Endothelial cell of umbilical vein (primary cell): ENCODE data around the gene NCOA3.

ENCODE experiments used
- JUN ChIP-seq: IDR thresholded peaks from 2 replicates; pipeline ENCODE4 v1.6.1; 2011; ENCODE audit warnings: borderline replicate concordance, low read depth; ENCODE audit not compliant: insufficient read length, insufficient read depth
- POLR2A ChIP-seq: IDR thresholded peaks from 2 replicates; pipeline ENCODE4 v1.6.1; 2012; ENCODE audit warnings: low read depth, mild to moderate bottlenecking, control low read depth, low read length
- POLR2AphosphoS5 ChIP-seq: IDR thresholded peaks from 2 replicates; pipeline ENCODE4 v1.6.1; 2012; ENCODE audit warnings: low read depth, mild to moderate bottlenecking, control low read depth, low read length, moderate library complexity; ENCODE audit not compliant: insufficient read depth
- TF ChIP-seq, protein P1 (sequence below), 2 donors: IDR thresholded peaks; 1 replicate in 1 of 2; 2 replicates in 1 of 2; pipeline ENCODE4 v1.5.1; 2011; ENCODE audit warnings: low read length in 2 of 2, mild to moderate bottlenecking in 2 of 2, moderate library complexity in 2 of 2, control low read depth in 1 of 2, inconsistent platforms in 1 of 2, low read depth in 1 of 2; ENCODE audit not compliant: insufficient read depth in 1 of 2; ENCODE audit errors: extremely low read depth in 1 of 2

DNA sequence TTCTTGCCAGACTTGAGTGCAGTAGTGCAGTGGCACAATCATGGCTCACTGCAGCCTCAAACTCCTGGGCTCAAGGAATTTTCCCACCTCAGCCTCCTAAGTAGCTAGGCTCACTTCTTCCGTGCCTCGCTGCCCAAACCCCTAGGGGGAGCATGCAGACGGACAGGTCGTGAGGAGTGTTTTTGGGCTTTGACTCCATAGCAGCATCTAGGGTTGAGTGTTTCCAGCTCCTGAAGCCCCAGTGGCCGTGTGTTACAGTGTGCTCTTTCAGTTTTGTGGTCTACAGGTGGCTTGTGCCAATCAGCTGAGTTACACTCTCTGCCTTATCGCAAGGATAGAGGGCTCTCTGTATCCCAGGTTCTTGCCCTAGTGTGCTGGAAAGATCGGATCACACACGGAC, 33.4 kb downstream of the NCOA3 start:
- TF ChIP-seq, protein P1, sequence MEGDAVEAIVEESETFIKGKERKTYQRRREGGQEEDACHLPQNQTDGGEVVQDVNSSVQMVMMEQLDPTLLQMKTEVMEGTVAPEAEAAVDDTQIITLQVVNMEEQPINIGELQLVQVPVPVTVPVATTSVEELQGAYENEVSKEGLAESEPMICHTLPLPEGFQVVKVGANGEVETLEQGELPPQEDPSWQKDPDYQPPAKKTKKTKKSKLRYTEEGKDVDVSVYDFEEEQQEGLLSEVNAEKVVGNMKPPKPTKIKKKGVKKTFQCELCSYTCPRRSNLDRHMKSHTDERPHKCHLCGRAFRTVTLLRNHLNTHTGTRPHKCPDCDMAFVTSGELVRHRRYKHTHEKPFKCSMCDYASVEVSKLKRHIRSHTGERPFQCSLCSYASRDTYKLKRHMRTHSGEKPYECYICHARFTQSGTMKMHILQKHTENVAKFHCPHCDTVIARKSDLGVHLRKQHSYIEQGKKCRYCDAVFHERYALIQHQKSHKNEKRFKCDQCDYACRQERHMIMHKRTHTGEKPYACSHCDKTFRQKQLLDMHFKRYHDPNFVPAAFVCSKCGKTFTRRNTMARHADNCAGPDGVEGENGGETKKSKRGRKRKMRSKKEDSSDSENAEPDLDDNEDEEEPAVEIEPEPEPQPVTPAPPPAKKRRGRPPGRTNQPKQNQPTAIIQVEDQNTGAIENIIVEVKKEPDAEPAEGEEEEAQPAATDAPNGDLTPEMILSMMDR (IDR thresholded peaks at IDR 0.05; ENCODE audit: extremely low read depth in 1 of 2, insufficient read depth in 1 of 2, low read depth in 1 of 2, low read length in 2 of 2), result no peak
- TF ChIP-seq POLR2A (no peak), JUN (no peak), POLR2AphosphoS5 (no peak)
